ENCODE measurements around the gene DNAJB13. TPM values are rescaled to one million over a fixed set of nuclear protein-coding genes. Genes with fewer than 3 reads are reported as not detected.

Gene DNAJB13
- total and polyA plus RNA-seq, 2 of the 4 experiments (the other 2 are of a cell fraction) = 0.18 to 0.48 TPM

GRCh38 chr11:74001822-74002286 is 51.0 kb downstream of the DNAJB13 start:
- no peak overlapping the region for H2AK5ac ChIP-seq (ENCODE audit: low read depth, low read length)
- H2BK20ac ChIP-seq (ENCODE audit: low read depth, low read length) = no peak overlapping the region
- no peaks in the 10 kb centered on the region for H3K79me1 ChIP-seq (ENCODE audit: low read depth in 1 of 2, low read length in 2 of 2)
- no peak overlapping the region for H2BK5ac ChIP-seq (ENCODE audit: low read depth, low read length, poor library complexity, severe bottlenecking)
- POLR2A ChIA-PET (ENCODE audit: unreplicated experiment) = no interaction called here
- H3K27me3 ChIP-seq (ENCODE audit: control insufficient read depth, insufficient read depth, low read length) = no peaks in the 10 kb centered on the region
- H3K4me2 ChIP-seq (ENCODE audit: low read depth, low read length) = no peak overlapping the region
- H3K18ac ChIP-seq (ENCODE audit: low read depth, low read length) = no peak overlapping the region
- no peak overlapping the region for H2AFZ ChIP-seq (replicated peaks; ENCODE audit: low read length, poor library complexity)
- no peak overlapping the region for H3K4me3 ChIP-seq (ENCODE audit: insufficient read depth, low read depth, low read length)
- peaks cover 3% of the 10 kb centered on the region for H3K36me3 ChIP-seq (ENCODE audit: control insufficient read depth, insufficient read depth, low read length)
- BruUV-seq (replicated peaks) = no TSS peak
- H3K9me1 ChIP-seq (ENCODE audit: insufficient read depth, low read length) = 0 out of 2 replicates have a peak, but pooled peaks cover 4% of the 10 kb centered on the region
- ATAC-seq (ENCODE audit: low read depth) (no peak), DNase-seq (no peak)
- no peak overlapping the region for H2BK15ac ChIP-seq (ENCODE audit: low read depth, low read length)
- no peak overlapping the region for H4K91ac ChIP-seq (ENCODE audit: insufficient read depth, low read depth, low read length)
- dilution Hi-C loops (cut with HindIII; ENCODE audit: low sequenced_read_pairs, unreplicated experiment) (no loop called here), intact Hi-C loops (cut with micrococcal nuclease) (no loop called here), in situ Hi-C loops (cut with MboI; ENCODE audit: low sequenced_read_pairs) (no loop called here)
- TF ChIP-seq BHLHE40 (IDR thresholded peaks at IDR 0.05; ENCODE audit: low read depth, low read length) = no peak
- no peak for TF ChIP-seq NFE2L2 (IDR thresholded peaks at IDR 0.05; ENCODE audit: low read depth, low read length)
- TF ChIP-seq SMC3 (IDR thresholded peaks at IDR 0.05; ENCODE audit: low read depth, low read length) = no peak
- no peak for TF ChIP-seq FOS (IDR thresholded peaks at IDR 0.05; ENCODE audit: low read depth, low read length)
- no peak for TF ChIP-seq RFX5 (IDR thresholded peaks at IDR 0.05; ENCODE audit: low read depth, low read length)
- TF ChIP-seq CHD1 (IDR thresholded peaks at IDR 0.05; ENCODE audit: low read depth, low read length) = no peak
- no peak for TF ChIP-seq MAZ (IDR thresholded peaks at IDR 0.05; ENCODE audit: borderline replicate concordance, low read depth, low read length)
- no peak for TF ChIP-seq CEBPB (IDR thresholded peaks at IDR 0.05; ENCODE audit: low read depth, low read length)
- TF ChIP-seq USF2 (IDR thresholded peaks at IDR 0.05; ENCODE audit: low read depth, low read length) = no peak
- no peak for TF ChIP-seq RAD21 (IDR thresholded peaks at IDR 0.05; ENCODE audit: low read length)
- TF ChIP-seq POLR2A (IDR thresholded peaks at IDR 0.05; ENCODE audit: low read depth, low read length) = no peak
- TF ChIP-seq, protein P1, sequence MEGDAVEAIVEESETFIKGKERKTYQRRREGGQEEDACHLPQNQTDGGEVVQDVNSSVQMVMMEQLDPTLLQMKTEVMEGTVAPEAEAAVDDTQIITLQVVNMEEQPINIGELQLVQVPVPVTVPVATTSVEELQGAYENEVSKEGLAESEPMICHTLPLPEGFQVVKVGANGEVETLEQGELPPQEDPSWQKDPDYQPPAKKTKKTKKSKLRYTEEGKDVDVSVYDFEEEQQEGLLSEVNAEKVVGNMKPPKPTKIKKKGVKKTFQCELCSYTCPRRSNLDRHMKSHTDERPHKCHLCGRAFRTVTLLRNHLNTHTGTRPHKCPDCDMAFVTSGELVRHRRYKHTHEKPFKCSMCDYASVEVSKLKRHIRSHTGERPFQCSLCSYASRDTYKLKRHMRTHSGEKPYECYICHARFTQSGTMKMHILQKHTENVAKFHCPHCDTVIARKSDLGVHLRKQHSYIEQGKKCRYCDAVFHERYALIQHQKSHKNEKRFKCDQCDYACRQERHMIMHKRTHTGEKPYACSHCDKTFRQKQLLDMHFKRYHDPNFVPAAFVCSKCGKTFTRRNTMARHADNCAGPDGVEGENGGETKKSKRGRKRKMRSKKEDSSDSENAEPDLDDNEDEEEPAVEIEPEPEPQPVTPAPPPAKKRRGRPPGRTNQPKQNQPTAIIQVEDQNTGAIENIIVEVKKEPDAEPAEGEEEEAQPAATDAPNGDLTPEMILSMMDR (conservative IDR thresholded peaks at IDR 0.05; ENCODE audit: low read depth, low read length) = no peak
- no peak for TF ChIP-seq MAFK (IDR thresholded peaks at IDR 0.05; ENCODE audit: low read depth, low read length)
- no peak for TF ChIP-seq RCOR1 (IDR thresholded peaks at IDR 0.05; ENCODE audit: insufficient replicate concordance, low read length)
- TF ChIP-seq, protein P2, sequence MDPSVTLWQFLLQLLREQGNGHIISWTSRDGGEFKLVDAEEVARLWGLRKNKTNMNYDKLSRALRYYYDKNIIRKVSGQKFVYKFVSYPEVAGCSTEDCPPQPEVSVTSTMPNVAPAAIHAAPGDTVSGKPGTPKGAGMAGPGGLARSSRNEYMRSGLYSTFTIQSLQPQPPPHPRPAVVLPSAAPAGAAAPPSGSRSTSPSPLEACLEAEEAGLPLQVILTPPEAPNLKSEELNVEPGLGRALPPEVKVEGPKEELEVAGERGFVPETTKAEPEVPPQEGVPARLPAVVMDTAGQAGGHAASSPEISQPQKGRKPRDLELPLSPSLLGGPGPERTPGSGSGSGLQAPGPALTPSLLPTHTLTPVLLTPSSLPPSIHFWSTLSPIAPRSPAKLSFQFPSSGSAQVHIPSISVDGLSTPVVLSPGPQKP (IDR thresholded peaks at IDR 0.05; ENCODE audit: borderline replicate concordance, low read depth, low read length) = no peak
- no peak for TF ChIP-seq MXI1 (IDR thresholded peaks at IDR 0.05; ENCODE audit: borderline replicate concordance, low read depth, low read length)
- no peaks in the 10 kb centered on the region for H3K9me3 ChIP-seq (ENCODE audit: control insufficient read depth, insufficient read depth, low read length)
- CTCF ChIA-PET = no interaction called here
- H3K9ac ChIP-seq (ENCODE audit: low read depth, low read length) = no peak overlapping the region
- no peak overlapping the region for H3K4ac ChIP-seq (ENCODE audit: low read depth, low read length)
- H2AK9ac ChIP-seq (replicated peaks; ENCODE audit: low read depth, low read length, poor library complexity) = peak overlapping the region; percentile 21
- H4K5ac ChIP-seq (ENCODE audit: low read depth, low read length) = no peak overlapping the region
- H3K4me1 ChIP-seq (ENCODE audit: control insufficient read depth, insufficient read depth, low read length) = no peaks in the 10 kb centered on the region
- no peak overlapping the region for H3K14ac ChIP-seq (replicated peaks; ENCODE audit: low read depth, low read length)
- H3K56ac ChIP-seq (ENCODE audit: extremely low read depth, insufficient read depth, low read length) = no peak overlapping the region
- 79% methylated on average over 6 of the region's 7 CpGs; no CpG with 5 or more reads in 1 of the 2 experiments for WGBS, 2 experiments (ENCODE audit: extremely low coverage in 2 of 2, insufficient read length in 1 of 2)
- H3K23ac ChIP-seq (ENCODE audit: low read depth, low read length) = no peak overlapping the region
- no peak overlapping the region for H2BK120ac ChIP-seq (ENCODE audit: low read depth, low read length)
- H3K27ac ChIP-seq (ENCODE audit: insufficient read depth, low read length) = no peak overlapping the region
- H4K8ac ChIP-seq (ENCODE audit: low read depth in 2 of 2, low read length in 2 of 2) = no peak overlapping the region
- H4K20me1 ChIP-seq (ENCODE audit: insufficient read depth, low read length) = no peaks in the 10 kb centered on the region

Measured in IMR-90 (cell line).